ENCODE data around the gene ABCC3. TPM values are rescaled to one million over a fixed set of nuclear protein-coding genes. Genes with fewer than 3 reads are reported as not detected.

The ABCC3 gene
- polyA plus RNA-seq, 1 donor, result 0.39 TPM

GRCh38 chr17:50642722-50643656, 8.3 kb downstream of the ABCC3 start:
- no peak for DNase-seq (ENCODE audit: low read depth)

DNA sequence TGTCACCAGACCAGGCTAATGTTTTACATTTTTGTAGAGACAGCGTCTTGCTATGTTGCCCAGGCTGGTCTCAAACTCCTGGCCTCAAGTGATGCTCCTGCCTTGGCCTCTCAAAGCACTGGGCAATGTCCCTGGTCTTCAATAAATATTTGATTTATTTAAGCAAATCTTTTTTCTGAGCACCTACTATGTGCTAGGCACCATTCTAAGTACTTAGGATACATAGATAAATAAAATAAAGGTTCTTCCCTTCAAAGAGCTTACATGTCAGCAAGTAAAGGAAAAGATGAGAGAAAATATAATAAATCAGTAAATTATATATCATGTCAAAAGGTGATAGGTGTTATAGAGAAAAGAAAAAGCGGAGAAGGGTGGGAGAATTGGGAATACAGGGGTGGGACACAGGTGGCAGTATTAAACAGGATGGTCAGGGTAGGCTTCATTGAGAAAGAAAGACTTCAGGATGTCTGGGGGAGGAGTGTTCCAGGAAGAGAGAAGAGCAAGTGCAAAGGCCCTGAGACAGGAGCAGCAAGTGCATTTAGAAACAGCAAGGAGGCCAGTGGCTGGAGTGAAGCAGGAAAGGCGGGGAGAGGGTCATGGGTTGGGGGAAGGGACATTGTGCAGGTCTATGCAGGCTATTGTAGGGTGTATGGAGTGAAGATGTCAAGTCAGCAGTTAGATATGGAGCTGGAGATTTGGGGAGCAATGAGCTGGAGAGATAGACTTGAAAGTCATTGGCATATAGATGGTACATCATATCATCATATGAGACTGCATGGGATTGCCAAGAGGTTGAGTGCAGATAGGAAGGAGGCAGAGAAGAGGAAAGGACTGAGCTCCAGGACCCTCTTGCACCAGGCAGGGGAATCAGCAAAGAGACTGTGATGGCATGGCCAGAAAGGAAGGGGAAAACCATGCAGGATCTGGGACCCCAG, 11.3 kb downstream of the ABCC3 start:
- no peak for DNase-seq (ENCODE audit: low read depth)

- DNase-seq (ENCODE audit: low read depth), result no peak
Observed at GRCh38 chr17:50647187-50647586, 12.5 kb downstream of the ABCC3 start.

DNA sequence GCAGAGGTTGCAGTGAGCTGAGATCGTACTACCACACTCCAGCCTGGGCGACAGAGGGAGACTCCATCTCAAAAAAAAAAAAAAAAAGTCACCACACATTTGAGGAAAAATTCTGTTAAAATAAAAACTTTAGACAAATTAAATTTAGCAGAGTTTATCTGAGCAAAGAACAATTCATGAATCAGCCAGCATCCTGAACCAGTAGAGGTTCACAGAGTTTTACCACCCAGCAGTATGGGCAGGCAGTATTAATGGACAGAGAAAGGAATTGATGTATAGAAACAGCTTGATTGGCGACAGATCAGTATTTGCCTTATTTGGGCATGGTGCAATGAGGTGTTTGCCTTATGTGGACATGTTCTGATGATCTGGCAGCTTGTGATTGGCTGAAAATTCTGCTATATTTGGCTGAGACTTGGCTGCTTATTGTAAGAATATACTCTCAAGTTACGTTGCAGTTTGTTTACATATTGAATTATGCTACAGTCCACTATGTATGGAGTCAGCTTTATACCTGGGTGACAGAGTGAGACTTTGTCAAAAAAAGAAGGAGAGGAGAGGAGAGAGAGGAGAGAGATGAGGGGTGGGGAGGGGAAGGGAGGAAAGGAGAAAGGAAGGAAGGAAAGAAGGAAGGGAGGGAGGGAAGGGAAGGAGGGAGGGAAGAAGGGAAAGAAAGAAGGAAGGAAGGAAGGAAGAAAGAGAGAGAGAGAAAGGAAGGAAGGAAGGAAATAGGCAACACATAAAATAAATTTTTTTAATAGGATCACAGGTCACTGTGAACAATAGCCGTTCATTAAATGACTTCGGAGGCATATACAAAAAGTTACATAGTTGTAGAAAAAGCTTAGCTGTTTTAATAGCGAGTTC, 14.6 kb downstream of the ABCC3 start:
- DNase-seq (ENCODE audit: low read depth), result no peak

GRCh38 chr17:50651661-50652060, 17.0 kb downstream of the ABCC3 start:
- DNase-seq (ENCODE audit: low read depth), result no peak

DNA sequence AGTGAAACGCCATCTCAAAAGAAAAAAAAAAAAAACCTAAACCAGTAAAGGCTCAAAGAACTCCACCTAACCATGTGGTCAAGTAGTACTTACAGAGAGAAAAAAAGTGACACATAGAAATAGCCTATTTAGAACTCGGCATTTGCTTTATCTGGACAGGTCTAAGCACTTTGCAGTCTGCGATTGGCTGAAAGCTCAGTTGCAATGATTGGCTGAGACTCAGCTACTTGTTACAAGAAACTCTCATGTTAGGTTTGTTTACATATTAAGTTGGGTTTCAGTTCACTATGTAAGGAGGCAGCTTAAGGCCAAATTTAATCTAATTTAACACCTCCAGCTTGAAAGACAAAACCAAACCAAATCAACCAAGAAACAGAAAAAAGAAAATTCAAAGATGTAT, 19.1 kb downstream of the ABCC3 start:
- DNase-seq (ENCODE audit: low read depth), result no peak

DNA sequence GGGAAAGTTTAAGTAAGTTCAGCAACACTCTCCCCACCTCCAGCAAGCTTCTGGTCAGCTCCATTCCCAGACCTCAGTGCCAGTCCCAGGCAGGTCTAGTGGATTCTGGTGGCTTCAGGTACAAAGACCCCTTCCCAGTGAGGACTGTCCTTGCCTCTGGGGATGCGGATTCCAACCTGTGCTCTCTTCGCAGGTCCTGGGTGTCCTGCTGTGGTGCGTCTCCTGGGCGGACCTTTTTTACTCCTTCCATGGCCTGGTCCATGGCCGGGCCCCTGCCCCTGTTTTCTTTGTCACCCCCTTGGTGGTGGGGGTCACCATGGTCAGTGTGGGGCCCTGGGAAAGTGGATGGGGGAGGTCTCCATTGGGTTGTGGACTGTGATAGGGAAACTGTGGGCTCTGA, 21.8 kb downstream of the ABCC3 start:
- no peak for DNase-seq (ENCODE audit: low read depth)

DNA sequence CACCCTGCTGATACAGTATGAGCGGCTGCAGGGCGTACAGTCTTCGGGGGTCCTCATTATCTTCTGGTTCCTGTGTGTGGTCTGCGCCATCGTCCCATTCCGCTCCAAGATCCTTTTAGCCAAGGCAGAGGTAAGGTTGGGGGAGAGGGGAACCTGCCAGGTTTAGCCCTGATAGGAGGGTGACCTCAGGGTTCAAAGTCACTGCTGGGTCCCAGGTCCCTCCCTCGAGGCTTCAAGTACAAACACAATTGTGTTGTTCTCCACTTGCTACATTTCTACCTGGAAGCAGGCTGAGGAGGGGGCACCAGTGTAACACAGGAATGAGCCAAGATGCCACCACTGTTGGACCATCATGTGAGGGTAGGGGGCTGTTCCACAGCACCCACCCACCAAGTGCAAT, 22.4 kb downstream of the ABCC3 start:
- no peak for DNase-seq (ENCODE audit: low read depth)

- DNase-seq (ENCODE audit: low read depth), result no peak
Observed at GRCh38 chr17:50657627-50658026, 22.9 kb downstream of the ABCC3 start.

DNA sequence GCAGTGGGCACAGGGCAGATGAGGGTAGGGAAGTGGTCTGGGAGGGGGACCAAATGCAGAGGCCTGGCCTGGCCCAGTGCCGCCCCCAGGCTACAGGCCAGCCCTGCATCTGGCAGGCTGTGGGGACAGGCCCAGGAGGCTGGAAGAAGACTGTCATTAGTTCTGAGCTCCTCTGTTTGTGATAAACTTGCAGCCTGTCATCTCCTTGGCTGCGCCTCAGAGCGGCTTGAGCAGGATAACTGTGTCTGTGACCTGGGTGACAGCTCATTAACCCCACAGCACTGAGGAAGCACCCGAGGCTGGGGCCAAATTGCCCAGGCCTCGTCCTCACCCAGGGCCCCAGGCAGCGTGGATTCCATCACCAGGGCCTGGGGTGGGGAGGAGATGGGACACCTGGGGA, 23.9 kb downstream of the ABCC3 start:
- DNase-seq (ENCODE audit: low read depth), result no peak

DNA sequence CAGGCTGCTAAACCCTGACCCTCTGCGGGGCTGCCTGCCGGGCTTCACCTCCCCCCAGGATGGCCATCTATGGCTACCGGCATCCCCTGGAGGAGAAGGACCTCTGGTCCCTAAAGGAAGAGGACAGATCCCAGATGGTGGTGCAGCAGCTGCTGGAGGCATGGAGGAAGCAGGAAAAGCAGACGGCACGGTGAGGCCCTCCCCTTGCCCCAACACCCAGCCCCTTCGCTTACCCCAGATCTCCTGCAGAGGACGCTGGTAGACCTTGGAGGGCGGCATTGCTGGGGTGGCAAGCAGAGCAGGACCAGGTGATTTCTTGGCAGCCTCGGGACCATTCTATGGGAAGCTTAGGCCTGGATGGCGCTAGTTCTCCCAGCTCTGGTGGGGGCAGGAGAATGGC, 24.5 kb downstream of the ABCC3 start:
- DNase-seq (ENCODE audit: low read depth), result no peak

DNA sequence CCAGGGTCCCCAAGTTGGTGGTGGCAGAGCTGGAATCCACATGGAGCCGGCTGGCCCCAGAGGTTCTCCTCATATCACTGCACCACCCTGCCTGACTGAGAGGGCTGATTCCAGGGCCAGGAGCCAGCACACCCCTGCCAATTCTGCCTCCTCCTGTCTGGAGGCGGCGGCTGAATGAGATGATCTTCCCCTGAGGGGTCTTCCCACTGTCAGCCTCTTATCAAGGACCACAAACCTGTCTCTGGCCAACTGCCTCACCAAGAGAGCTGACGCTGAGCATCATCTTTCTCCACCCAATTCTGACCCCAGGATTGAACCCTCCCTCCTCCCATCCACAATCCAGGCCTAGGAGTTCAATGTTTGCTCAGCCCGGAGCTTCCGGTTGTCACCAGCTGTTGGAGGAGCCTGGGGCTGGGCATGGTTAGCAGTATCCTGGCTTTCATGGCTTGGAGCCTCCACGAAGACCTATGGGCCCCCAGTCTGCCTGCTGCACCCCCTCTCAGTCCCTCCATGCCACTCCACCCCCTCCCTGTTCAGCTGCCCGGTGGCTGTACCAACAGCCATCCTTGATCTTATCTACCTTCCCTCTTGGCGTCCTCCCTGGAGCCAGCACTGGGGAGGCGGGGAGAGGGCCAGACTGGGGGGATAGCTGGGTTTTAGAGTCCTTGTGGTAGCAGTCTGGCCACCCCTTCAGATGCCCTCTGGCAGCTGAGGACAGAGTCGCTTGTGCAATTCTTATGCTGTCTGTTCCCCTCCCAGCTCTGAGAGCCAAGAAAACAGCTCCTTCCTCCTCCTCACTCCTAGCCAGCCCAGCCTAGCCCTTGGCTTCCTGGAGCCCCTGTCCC, 25.6 kb downstream of the ABCC3 start:
- DNase-seq (ENCODE audit: low read depth), result no peak

GRCh38 chr17:50660887-50661345, 26.2 kb downstream of the ABCC3 start:
- DNase-seq (ENCODE audit: low read depth), result no peak

- no peak for DNase-seq (ENCODE audit: low read depth)
Observed at GRCh38 chr17:50661348-50661747, 26.7 kb downstream of the ABCC3 start.

GRCh38 chr17:50661795-50662391, 27.2 kb downstream of the ABCC3 start:
- no peak for DNase-seq (ENCODE audit: low read depth)

DNA sequence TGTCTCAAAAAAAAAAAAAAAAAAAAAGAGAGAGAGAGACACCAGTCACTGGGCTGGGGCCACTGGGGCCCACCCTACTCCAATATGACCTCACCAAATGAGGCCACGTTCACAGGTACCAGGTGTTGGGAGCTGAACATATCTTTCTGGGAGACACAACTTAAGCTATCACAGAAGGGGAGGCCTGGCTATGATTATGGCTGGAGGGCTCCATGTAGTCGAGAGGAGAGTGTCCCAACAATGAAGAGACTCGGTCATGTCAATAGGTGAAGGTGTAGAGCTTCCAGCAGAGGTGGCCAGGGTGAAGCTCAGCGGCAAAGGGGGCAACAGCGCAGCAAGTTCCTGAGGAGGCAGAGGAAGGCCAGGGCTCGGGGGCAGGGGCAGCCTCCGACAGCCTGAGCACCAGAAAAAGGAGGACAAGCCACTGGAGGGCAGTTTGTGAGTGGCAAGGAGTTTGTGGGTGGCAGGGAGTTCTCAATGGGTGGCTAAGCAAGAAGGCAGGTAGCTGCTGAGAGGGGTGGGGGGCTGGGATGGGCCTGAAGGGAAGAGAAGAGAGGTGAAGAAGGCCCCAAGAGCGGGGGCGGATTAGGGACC, 28.0 kb downstream of the ABCC3 start:
- DNase-seq (ENCODE audit: low read depth), result no peak

DNA sequence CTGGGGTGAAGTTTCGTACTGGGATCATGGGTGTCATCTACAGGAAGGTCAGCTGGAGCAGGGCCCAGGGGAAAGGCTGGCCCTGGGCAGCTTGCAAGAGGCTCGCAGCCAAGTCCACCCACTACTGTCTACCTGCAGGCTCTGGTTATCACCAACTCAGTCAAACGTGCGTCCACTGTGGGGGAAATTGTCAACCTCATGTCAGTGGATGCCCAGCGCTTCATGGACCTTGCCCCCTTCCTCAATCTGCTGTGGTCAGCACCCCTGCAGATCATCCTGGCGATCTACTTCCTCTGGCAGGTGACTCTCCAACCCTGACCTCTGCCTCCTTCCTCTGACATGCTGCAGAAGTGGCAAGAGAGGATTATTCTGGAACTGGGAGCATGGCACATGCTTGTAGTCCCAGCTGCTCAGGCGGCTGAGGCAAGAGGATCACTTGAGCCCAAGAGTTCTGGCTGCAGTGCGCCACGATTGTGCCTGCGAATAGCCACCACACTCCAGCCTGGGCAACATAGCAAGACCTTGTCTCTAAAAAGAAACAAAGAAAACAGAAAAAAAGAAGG, 29.2 kb downstream of the ABCC3 start:
- no peak for DNase-seq (ENCODE audit: low read depth)

DNA sequence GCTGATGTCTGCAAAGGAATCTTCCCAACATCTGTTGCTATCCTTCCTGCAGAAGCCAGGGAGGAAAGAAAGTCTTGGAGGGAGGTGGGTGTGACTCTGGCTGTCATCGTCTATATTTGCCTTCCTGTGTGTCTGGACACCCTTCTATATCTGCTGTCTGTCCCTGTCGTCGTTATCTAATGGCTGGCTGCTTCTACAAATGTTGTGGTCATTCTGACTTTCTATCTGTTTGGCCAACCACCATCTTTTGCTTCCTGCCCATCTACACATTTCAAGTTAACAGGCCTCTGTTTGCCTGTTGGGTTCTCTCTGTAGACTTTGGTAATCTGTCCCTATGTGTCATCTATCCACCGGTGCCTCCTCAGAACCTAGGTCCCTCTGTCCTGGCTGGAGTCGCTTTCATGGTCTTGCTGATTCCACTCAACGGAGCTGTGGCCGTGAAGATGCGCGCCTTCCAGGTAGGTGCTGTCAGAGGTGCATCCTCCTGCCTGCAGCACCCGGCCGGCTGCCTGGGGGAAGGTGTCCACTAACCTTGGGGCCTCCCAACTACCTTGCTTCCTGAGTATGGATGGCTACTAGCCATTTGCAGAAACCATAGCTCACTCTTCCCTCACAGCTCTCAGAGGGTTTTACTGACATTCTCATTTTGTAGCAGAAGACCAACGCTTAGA, 30.2 kb downstream of the ABCC3 start:
- no peak for DNase-seq (ENCODE audit: low read depth)

- no peak for DNase-seq (ENCODE audit: low read depth)
Observed at GRCh38 chr17:50665838-50666237, 31.2 kb downstream of the ABCC3 start.
